CD14-positive monocyte (primary cell): ENCODE results near the gene WNT7A. TPM values are rescaled to one million over a fixed set of nuclear protein-coding genes. Genes with fewer than 3 reads are reported as not detected.

Experiments
- DNase-seq, 3 donors: peaks; one replicate each; pipeline ENCODE4 v3.0.0-alpha.2; 2011 to 2022
- H2AFZ ChIP-seq: 2 replicates; pipeline ENCODE4 v1.6.0; 2012; ENCODE audit warnings: mild to moderate bottlenecking, low read depth, low read length, inconsistent platforms; ENCODE audit not compliant: insufficient read depth, poor library complexity, severe bottlenecking
- H3K27ac ChIP-seq, 2 donors: 1 replicate in 1 of 2; 2 replicates in 1 of 2; pipeline ENCODE4 v1.5.1; 2012 to 2013; ENCODE audit warnings: low read length in 2 of 2, control low read depth in 1 of 2, inconsistent platforms in 1 of 2, low read depth in 1 of 2, mild to moderate bottlenecking in 1 of 2
- H3K27me3 ChIP-seq, 2 donors: one replicate each; pipeline versions ENCODE4 v1.6.0 to v1.6.1; 2011 to 2013; ENCODE audit warnings: low read length in 2 of 2; ENCODE audit not compliant: control insufficient read depth in 2 of 2, insufficient read depth in 2 of 2
- H3K36me3 ChIP-seq, 2 donors: replicated peaks in 1 of 2; 1 replicate in 1 of 2; 2 replicates in 1 of 2; pipeline versions ENCODE4 v1.5.1 to v1.6.1; 2012 to 2013; ENCODE audit warnings: low read length in 2 of 2, control low read depth in 1 of 2, inconsistent platforms in 1 of 2, mild to moderate bottlenecking in 1 of 2; ENCODE audit not compliant: insufficient read depth in 2 of 2, control insufficient read depth in 1 of 2
- H3K4me1 ChIP-seq, 2 donors: 1 replicate in 1 of 2; 2 replicates in 1 of 2; pipeline versions ENCODE4 v1.5.1 to v1.6.1; 2012 to 2013; ENCODE audit warnings: low read length in 2 of 2, control low read depth in 1 of 2, inconsistent platforms in 1 of 2, mild to moderate bottlenecking in 1 of 2, moderate library complexity in 1 of 2; ENCODE audit not compliant: insufficient read depth in 2 of 2, control insufficient read depth in 1 of 2
- H3K4me2 ChIP-seq: replicated peaks from 2 replicates; pipeline ENCODE3; 2012; ENCODE audit warnings: low read length, moderate library complexity, mild to moderate bottlenecking; ENCODE audit not compliant: poor library complexity, severe bottlenecking; ENCODE audit errors: extremely low read depth
- H3K4me3 ChIP-seq, 3 experiments: fragments of 200-600 bp in 1 of 3; sonication (generic) in 1 of 3; replicated peaks in 1 of 3; 1 replicate in 2 of 3; 2 replicates in 1 of 3; pipeline ENCODE4 v1.5.1; 2011 to 2013; ENCODE audit warnings: low read length in 3 of 3, mild to moderate bottlenecking in 3 of 3, control low read depth in 2 of 3, low read depth in 2 of 3, inconsistent platforms in 1 of 3, moderate library complexity in 1 of 3
- H3K79me2 ChIP-seq: 2 replicates; pipeline ENCODE4 v1.6.0; 2012; ENCODE audit warnings: mild to moderate bottlenecking, control low read depth, inconsistent platforms, low read length, moderate library complexity; ENCODE audit not compliant: insufficient read depth
- H3K9ac ChIP-seq: 2 replicates; pipeline ENCODE4 v1.6.0; 2017; ENCODE audit warnings: low read length, mild to moderate bottlenecking; ENCODE audit not compliant: insufficient read depth, poor library complexity, severe bottlenecking
- H3K9me3 ChIP-seq, 2 donors: replicated peaks in 1 of 2; 1 replicate in 1 of 2; 2 replicates in 1 of 2; pipeline versions ENCODE4 v1.5.1 to v1.6.1; 2012 to 2013; ENCODE audit warnings: low read length in 2 of 2, control low read depth in 1 of 2; ENCODE audit not compliant: control insufficient read depth in 1 of 2, insufficient read depth in 1 of 2
- H4K20me1 ChIP-seq: 2 replicates; pipeline ENCODE4 v1.6.0; 2012; ENCODE audit warnings: mild to moderate bottlenecking, low read length, control low read depth, moderate library complexity; ENCODE audit not compliant: insufficient read depth
- H3K27ac Mint-ChIP-seq, 7 donors: one replicate each; pipeline ENCODE4 v1.8.0; 2020; ENCODE audit warnings: mild to moderate bottlenecking in 7 of 7, mixed read lengths in 7 of 7, moderate library complexity in 6 of 7, inconsistent platforms in 2 of 7
- H3K27me3 Mint-ChIP-seq, 3 donors: one replicate each; pipeline ENCODE4 v1.8.0; 2021 to 2022; ENCODE audit warnings: low read depth in 3 of 3, mild to moderate bottlenecking in 3 of 3, mixed read lengths in 3 of 3, moderate library complexity in 3 of 3, inconsistent platforms in 1 of 3
- H3K36me3 Mint-ChIP-seq, 2 donors: one replicate each; pipeline ENCODE4 v1.8.0; 2020; ENCODE audit warnings: mixed read lengths in 2 of 2, inconsistent platforms in 1 of 2, mild to moderate bottlenecking in 1 of 2
- H3K4me1 Mint-ChIP-seq: one replicate; pipeline ENCODE4 v1.8.0; 2020; ENCODE audit warnings: mild to moderate bottlenecking, mixed read lengths
- H3K4me3 Mint-ChIP-seq, 2 donors: one replicate each; pipeline ENCODE4 v1.8.0; 2020; ENCODE audit warnings: mild to moderate bottlenecking in 2 of 2, mixed read lengths in 2 of 2, moderate library complexity in 1 of 2
- H3K9me3 Mint-ChIP-seq, 7 donors: one replicate each; pipeline ENCODE4 v1.8.0; 2020 to 2022; ENCODE audit warnings: mixed read lengths in 7 of 7, mild to moderate bottlenecking in 6 of 7, moderate library complexity in 6 of 7, inconsistent platforms in 2 of 7
- CTCF ChIP-seq: fragments of 200-600 bp; IDR thresholded peaks from one replicate; pipeline ENCODE4 v1.8.0; 2022; ENCODE audit warnings: antibody characterized with exemption, mild to moderate bottlenecking
- WGBS: methylation state at CpG from one replicate; pipeline ENCODE4 v1.1.5; 2013; ENCODE audit warnings: missing lambda C conversion rate; ENCODE audit not compliant: insufficient coverage; 5-methylcytosine and 5-hydroxymethylcytosine counted together
- intact Hi-C, 2 donors: fragments of 100-400 bp; cut with micrococcal nuclease; formaldehyde crosslinking; loops; one replicate each; pipeline versions ENCODE4 v1.15.0 to v1.15.1; 2023
- polyA plus RNA-seq, 3 donors: library from polyadenylated mRNA; depleted of rRNA in 1 of 3; unstranded in 2 of 3; stranded (reverse) in 1 of 3; fragments of 300-500 nt in 2 of 3; fragments of >200 nt in 1 of 3; fragmentation: Illumina TruSeq in 2 of 3; gene quantifications; 1 replicate in 2 of 3; 2 replicates in 1 of 3; pipeline ENCODE4 v1.2.3, GENCODE V29; 2012 to 2021

Gene WNT7A
- polyA plus RNA-seq, 3 donors: not detected

GRCh38 chr3:13767030-13767429 is 112.8 kb downstream of the WNT7A start:
- H3K9ac ChIP-seq: no peak overlapping the region
- DNase-seq: no peak
- no peak overlapping the region for H3K4me3 Mint-ChIP-seq
- no peaks in the 10 kb centered on the region for H3K27me3 ChIP-seq
- H3K9me3 ChIP-seq: peaks cover 0 to 7% of the 10 kb centered on the region in 2 donors
- no peaks in the 10 kb centered on the region for H3K36me3 Mint-ChIP-seq
- H3K9me3 Mint-ChIP-seq: peaks cover 2 to 11% (median 6%) of the 10 kb centered on the region in 7 donors
- H4K20me1 ChIP-seq: no peaks in the 10 kb centered on the region
- intact Hi-C loops: no loop called here
- H3K27ac Mint-ChIP-seq: no peak overlapping the region
- no peak overlapping the region for H3K4me2 ChIP-seq
- H3K4me1 ChIP-seq: peaks cover 0 to 4% of the 10 kb centered on the region in 2 donors
- no peaks in the 10 kb centered on the region for H3K79me2 ChIP-seq
- 95% methylated on average over 2 of the region's 6 CpGs for WGBS
- H3K27ac ChIP-seq: no peak overlapping the region
- no peak overlapping the region for H2AFZ ChIP-seq
- no peaks in the 10 kb centered on the region for H3K36me3 ChIP-seq
- H3K4me1 Mint-ChIP-seq: no peaks in the 10 kb centered on the region
- TF ChIP-seq CTCF: no peak
- no peak overlapping the region for H3K4me3 ChIP-seq
- peaks cover 0 to 4% (median 1%) of the 10 kb centered on the region in 3 donors for H3K27me3 Mint-ChIP-seq

Other genes with a start within 250 kb of the WNT7A start
- gene CHCHD4, start 244.8 kb upstream of the WNT7A start, polyA plus RNA-seq: 10 to 100 TPM in 2 of 3 donors, 1 to 10 TPM in 1; 6.5 to 13.8 (median 13.6) TPM
- gene TMEM43, start 245.0 kb upstream of the WNT7A start, polyA plus RNA-seq: 10 to 100 TPM; 55.4 to 69.7 (median 66.7) TPM